Ovary (tissue), 3 donors: ENCODE data around the gene GCK.

Experiments used
- EP300 ChIP-seq: sonication (generic); formaldehyde crosslinking; IDR thresholded peaks from one replicate; pipeline ENCODE4 v1.6.1; 2017; ENCODE audit warnings: antibody characterized with exemption
- POLR2A ChIP-seq: fragments of 450-650 bp; IDR thresholded peaks from one replicate; pipeline ENCODE4 v1.6.1; 2017; ENCODE audit warnings: antibody characterized with exemption, mild to moderate bottlenecking, moderate library complexity
- TF ChIP-seq, protein P1 (sequence below), 3 donors: fragments of 450-650 bp in 2 of 3; fragments of 200-600 bp in 1 of 3; IDR thresholded peaks; one replicate each; pipeline versions ENCODE4 v1.5.1 to v1.8.0; 2016 to 2022; ENCODE audit warnings: antibody characterized with exemption in 3 of 3, mild to moderate bottlenecking in 1 of 3
- donor health status: DM: no; HTN: no; CAD: no.

GRCh38 chr7:44184206-44184872 is 4.9 kb downstream of the GCK start:
- TF ChIP-seq EP300: no peak
- TF ChIP-seq, protein P1, sequence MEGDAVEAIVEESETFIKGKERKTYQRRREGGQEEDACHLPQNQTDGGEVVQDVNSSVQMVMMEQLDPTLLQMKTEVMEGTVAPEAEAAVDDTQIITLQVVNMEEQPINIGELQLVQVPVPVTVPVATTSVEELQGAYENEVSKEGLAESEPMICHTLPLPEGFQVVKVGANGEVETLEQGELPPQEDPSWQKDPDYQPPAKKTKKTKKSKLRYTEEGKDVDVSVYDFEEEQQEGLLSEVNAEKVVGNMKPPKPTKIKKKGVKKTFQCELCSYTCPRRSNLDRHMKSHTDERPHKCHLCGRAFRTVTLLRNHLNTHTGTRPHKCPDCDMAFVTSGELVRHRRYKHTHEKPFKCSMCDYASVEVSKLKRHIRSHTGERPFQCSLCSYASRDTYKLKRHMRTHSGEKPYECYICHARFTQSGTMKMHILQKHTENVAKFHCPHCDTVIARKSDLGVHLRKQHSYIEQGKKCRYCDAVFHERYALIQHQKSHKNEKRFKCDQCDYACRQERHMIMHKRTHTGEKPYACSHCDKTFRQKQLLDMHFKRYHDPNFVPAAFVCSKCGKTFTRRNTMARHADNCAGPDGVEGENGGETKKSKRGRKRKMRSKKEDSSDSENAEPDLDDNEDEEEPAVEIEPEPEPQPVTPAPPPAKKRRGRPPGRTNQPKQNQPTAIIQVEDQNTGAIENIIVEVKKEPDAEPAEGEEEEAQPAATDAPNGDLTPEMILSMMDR (IDR thresholded peaks at IDR 0.05): no peak
- TF ChIP-seq POLR2A: no peak
